ENCODE measurements around the gene HCN2.

- TF ChIP-seq EZH2 (IDR thresholded peaks at IDR 0.05; ENCODE audit: borderline replicate concordance, low read length) (no peak), CTCF (conservative IDR thresholded peaks at IDR 0.05 in 1 of 2, IDR thresholded peaks at IDR 0.05 in 1 of 2; ENCODE audit: extremely low read depth in 1 of 2, insufficient read depth in 1 of 2, low read depth in 1 of 2, low read length in 2 of 2) (no peak)
Measured at GRCh38 chr19:610071-610800, 20.6 kb downstream of the HCN2 start.
